Measurements from ENCODE around the gene ZNF787. TPM values are rescaled to one million over a fixed set of nuclear protein-coding genes. Genes with fewer than 3 reads are reported as not detected.

The ZNF787 gene
- total RNA-seq, 1 donor from 2014 or later = 32.6 TPM

GRCh38 chr19:56118666-56119581, 2.2 kb downstream of the ZNF787 start:
- no peak for TF ChIP-seq CTCF (IDR thresholded peaks at IDR 0.05; ENCODE audit: insufficient read depth, low read length, severe bottlenecking)
- FAIRE-seq = no peak

GRCh38 chr19:56117889-56118288, 3.2 kb downstream of the ZNF787 start:
- no peak for DNase-seq (ENCODE audit: low read depth)
- FAIRE-seq = no peak
- no peak overlapping the region for H3K4me3 ChIP-seq (ENCODE audit: low read depth, low read length)
- TF ChIP-seq CTCF (IDR thresholded peaks at IDR 0.05; ENCODE audit: insufficient read depth, low read length, severe bottlenecking) = no peak
- H3K36me3 ChIP-seq (ENCODE audit: control insufficient read depth, insufficient read depth, low read length) = peaks cover 3% of the 10 kb centered on the region
- H3K27me3 ChIP-seq (ENCODE audit: control insufficient read depth, insufficient read depth, low read length) = no peaks in the 10 kb centered on the region

More at GRCh38 chr19:56118666-56119581, 2.2 kb downstream of the ZNF787 start:
- no peak for DNase-seq (ENCODE audit: low read depth)
- peaks cover 3% of the 10 kb centered on the region for H3K36me3 ChIP-seq (ENCODE audit: control insufficient read depth, insufficient read depth, low read length)
- H3K4me3 ChIP-seq (ENCODE audit: low read depth, low read length) = no peak overlapping the region
- H3K27me3 ChIP-seq (ENCODE audit: control insufficient read depth, insufficient read depth, low read length) = no peaks in the 10 kb centered on the region

DNA sequence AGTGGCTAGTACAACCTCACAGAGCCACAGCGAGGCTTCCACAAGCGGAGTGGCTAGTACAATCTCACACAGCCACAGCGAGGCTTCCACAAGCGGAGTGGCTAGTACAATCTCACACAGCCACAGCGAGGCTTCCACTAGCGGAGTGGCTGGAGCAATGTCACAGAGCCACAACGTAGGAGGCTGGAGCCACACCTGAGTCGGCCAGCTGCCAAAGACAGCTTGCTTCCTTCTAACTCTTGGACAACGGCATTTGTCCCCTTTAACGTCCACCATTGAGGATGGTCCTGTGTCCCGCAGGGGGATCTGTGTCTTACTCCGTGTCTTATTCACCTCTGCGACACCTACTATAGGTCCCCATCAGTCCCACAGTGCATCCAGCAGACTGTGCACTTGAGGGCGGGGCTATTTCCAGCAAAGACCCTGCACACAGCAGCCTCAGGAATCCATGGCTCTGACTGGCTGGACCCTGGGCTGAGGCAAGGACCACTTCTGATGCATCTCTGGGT, 3.7 kb downstream of the ZNF787 start:
- H3K4me3 ChIP-seq (ENCODE audit: low read depth, low read length) = no peak overlapping the region
- FAIRE-seq = no peak

GRCh38 chr19:56116606-56117005, 4.5 kb downstream of the ZNF787 start:
- peaks cover 4% of the 10 kb centered on the region for H3K36me3 ChIP-seq (ENCODE audit: control insufficient read depth, insufficient read depth, low read length)
- TF ChIP-seq CTCF (IDR thresholded peaks at IDR 0.05; ENCODE audit: insufficient read depth, low read length, severe bottlenecking) = no peak
- no peaks in the 10 kb centered on the region for H3K27me3 ChIP-seq (ENCODE audit: control insufficient read depth, insufficient read depth, low read length)
- DNase-seq (ENCODE audit: low read depth) (no peak), FAIRE-seq (no peak)
- no peak overlapping the region for H3K4me3 ChIP-seq (ENCODE audit: low read depth, low read length)

More for the DNA sequence above, 3.7 kb downstream of the ZNF787 start:
- no peaks in the 10 kb centered on the region for H3K27me3 ChIP-seq (ENCODE audit: control insufficient read depth, insufficient read depth, low read length)
- H3K36me3 ChIP-seq (ENCODE audit: control insufficient read depth, insufficient read depth, low read length) = peaks cover 3% of the 10 kb centered on the region
- TF ChIP-seq CTCF (IDR thresholded peaks at IDR 0.05; ENCODE audit: insufficient read depth, low read length, severe bottlenecking) = no peak
- DNase-seq (ENCODE audit: low read depth) = no peak

DNA sequence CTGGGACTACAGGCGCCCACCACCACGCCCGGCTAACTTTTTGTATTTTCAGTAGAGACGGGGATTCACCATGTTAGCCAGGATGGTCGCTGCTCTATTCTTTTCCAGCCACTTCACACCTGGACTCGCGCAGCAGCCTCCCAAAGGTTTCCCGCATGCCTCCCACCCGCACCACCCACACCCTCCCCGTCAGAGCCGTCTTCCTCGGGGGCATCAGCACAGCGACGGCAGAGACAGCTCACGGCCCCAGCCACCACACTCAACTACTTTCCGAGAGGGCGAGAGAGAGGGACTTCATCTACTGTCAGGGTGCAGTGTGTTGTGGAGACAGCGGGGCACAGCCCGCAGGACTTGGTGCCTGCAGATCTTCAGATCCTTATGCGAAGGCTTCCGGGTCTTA, 5.6 kb downstream of the ZNF787 start:
- no peaks in the 10 kb centered on the region for H3K27me3 ChIP-seq (ENCODE audit: control insufficient read depth, insufficient read depth, low read length)
- FAIRE-seq = no peak
- no peak for TF ChIP-seq CTCF (IDR thresholded peaks at IDR 0.05; ENCODE audit: insufficient read depth, low read length, severe bottlenecking)

More for the DNA sequence above, 5.6 kb downstream of the ZNF787 start:
- no peak for DNase-seq (ENCODE audit: low read depth)
- H3K36me3 ChIP-seq (ENCODE audit: control insufficient read depth, insufficient read depth, low read length) = peaks cover 4% of the 10 kb centered on the region
- H3K4me3 ChIP-seq (ENCODE audit: low read depth, low read length) = no peak overlapping the region
